Measurements from ENCODE around the gene IGFLR1.
"Not testable (repeated sequence)": the region's sequence is repeated elsewhere in the genome, so short reads cannot be mapped to it uniquely, and the experiment has no call there.

The IGFLR1 gene

DNA sequence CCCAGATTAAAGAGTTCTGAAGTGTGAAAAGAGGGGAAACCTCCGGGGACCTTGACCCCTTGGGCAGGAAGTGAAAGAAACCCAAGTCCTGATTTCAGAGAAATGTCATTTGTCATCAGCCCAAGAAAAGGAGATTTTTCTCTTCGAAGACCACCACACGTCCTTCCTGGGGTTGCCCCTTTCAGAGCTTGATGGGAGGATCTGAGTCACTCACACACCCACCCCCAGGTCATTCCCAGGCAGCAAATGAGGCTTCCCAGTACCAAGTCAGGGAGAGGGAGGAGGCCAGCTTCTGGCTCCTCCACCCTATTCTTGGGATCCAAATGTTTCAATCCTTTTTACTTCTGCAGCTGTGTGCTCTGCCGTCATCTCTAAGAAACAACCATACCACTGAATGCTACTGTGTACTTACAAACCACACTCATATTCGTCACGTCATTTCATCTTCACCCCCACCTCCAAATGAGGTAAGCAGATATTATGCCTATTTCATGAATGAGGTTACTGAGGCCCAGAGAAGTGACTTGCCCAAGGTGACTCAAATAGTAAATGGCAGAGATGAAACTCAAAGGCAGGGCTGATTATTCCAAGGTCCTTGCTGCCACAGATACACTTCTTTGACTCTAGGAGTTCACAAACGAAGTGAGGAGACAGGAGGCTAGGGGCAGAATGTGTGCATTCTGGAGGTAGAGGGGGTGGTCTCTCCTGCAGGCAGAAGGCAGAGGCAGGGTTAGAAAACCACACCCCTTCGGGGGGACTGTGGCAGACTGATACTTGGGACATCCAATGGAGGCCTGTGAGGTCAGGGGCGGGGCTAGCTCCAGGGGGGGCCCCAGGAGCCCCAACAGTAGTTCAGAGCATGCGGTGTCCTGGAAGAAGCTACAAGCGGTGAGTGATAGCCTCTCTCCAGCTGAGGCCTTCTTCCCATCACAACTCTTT, 29.4 kb downstream of the IGFLR1 start:
- DNase-seq (ENCODE audit: low read depth, low spot score), result no peak

DNA sequence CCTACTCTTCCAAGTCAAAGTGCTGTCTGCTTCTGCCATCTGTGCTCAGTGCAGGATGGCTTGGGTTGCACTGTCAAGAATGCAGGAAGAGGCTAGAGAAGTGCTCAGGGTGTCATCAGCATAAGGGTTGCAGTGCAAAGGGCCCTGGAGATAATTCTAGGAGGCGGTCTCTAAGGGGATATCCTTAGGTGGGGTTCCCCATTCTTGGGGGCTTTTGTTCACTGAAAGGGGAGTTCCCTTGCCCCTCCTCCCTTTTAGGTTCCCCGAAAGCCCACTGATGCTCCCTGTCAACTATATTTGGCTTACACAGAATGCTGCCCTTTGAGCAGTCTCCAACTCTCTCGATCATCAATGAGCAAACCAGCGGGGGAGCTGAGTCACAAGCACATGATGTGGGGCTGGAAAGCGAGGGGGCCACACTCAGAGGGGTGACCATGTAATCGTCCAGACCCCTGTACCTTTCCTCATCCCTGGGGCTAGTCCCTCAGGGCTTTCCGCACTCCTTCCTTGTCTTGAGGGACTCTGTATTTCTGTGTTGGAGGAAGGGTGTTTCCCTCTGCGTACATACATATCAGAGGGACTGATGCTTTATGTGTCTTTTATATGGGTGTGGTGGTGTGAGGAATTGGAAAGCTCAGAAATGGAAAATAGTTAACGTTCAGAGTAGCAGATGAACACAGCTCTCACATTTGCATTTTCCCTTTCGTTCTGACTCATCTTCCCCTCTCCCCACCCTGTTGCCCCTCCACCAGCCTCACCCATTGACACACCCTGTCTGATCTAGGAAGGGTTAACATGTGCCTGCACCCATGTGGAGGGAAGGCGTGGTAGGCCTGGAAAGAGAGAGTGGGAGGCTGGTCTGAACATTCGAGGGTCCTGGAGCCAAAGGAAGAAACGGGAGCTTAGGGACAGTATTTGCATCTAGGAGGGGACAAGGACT, 31.2 kb downstream of the IGFLR1 start:
- no peak for DNase-seq (ENCODE audit: low read depth, low spot score)

DNA sequence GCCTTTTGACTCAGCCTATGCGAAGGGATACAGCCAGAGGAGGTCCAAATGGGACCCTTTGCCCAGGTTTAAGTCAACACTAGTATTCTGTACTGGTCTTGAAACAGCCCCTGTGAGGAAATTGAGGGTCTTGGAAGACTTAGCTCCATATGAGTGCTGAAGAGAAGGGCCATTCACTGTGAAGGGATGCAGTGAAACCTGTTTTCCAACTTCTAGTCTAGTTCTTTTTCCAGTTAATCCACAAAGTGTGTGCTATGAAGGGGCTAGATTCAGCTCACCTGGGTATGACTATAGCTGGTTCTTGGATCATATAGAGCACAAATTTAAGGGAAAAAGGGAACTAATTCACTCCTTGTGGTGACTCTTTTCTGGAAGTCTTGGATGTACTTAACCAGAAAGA, 33.9 kb downstream of the IGFLR1 start:
- DNase-seq (ENCODE audit: low read depth, low spot score), result no peak

- DNase-seq (ENCODE audit: low read depth, low spot score), result no peak
Observed at GRCh38 chr19:35704218-35704617, 38.0 kb downstream of the IGFLR1 start, which contains the start of gene ZBTB32. Gene ZBTB32, plus strand, starts transcription at chr19:35704558. Its CDS starts 10,069 bp downstream, at chr19:35714627.

- no peak for DNase-seq (ENCODE audit: low read depth, low spot score)
Observed at GRCh38 chr19:35703343-35703742, 38.9 kb downstream of the IGFLR1 start.

DNA sequence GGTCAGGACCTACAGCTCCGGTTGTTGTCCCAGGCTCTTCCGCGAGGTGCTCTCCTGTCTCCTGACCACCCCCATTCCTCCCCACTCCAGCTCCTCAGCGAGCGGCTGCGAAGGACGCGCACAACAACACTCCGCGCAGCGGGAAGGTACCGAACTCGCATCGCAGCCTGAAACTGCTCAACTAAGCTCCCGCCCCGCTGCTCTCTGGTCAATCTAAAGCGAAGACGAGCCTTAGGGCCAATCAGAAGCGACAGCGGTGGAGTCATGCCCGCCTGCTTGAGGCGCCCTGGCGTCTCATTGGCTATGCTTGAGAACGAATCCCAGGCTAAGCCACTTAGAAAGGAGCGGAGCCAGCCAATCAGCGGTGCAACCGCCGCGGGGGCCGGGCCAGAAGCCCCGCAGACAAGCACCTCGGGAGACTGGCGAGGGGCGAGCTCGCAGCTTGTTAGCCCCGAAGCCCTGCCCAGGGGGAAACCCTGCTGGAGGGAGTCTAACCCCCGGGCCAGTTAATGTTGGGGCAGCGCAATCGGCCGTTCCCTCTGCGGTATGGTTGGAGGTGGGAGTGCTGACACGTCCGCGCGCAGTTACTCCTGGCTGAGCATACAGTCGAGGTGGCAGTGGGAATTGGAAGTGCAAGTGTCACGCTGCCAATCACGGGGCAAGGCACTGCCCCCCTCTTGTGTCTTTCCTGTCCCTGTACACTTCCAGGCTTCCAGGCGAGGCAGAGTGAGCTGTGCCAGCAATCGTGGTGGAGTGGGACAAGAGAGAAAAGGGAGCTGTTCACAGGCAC, 39.8 kb downstream of the IGFLR1 start:
- DNase-seq (ENCODE audit: low read depth, low spot score), result peak; percentile 90

- no peak for DNase-seq (ENCODE audit: low read depth, low spot score)
Observed at GRCh38 chr19:35696835-35697234, 45.4 kb downstream of the IGFLR1 start.

GRCh38 chr19:35695895-35696422, 46.3 kb downstream of the IGFLR1 start:
- no peak for DNase-seq (ENCODE audit: low read depth, low spot score)

DNA sequence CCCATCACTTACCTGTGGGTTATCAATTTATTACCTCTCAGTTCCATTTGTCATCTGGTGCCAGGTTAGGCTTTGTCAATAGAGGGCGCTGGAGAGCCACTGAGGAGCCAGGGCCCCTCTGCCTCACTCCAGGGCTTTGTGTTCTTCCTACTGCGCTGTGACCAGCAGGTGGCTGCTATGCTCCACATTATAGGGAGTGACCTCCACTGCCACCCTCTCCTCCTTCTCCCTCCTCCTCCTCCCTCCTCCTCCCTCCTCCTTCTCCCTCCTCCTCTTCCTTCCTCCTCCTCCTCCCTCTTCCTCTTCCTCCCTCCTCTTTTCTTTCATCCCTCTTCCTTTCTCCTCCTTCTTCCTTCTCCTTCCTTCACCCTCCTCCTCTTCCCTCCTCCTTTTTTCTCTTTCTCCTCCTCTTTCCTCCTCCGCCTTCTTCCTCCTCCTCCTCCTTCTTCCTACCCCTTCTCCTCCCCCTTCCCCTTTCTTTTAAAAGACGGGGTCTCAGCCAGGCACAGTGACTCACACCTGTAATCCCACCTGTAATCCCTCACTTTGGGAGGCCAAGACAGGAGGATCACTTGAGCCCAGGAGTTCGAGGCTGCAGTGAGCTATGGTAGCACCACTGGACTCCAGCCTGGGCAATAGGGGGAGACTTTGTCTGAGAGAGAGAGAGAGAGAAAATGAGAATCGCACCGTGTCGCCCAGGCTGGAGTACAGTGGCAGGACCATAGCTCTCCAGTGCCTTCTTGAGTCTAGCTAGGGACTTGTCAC, 48.2 kb downstream of the IGFLR1 start:
- peak; percentile 41 for DNase-seq (ENCODE audit: low read depth, low spot score)

GRCh38 chr19:35693422-35693821, 48.8 kb downstream of the IGFLR1 start:
- no peak for DNase-seq (ENCODE audit: low read depth, low spot score)

- no peak for DNase-seq (ENCODE audit: low read depth, low spot score)
Observed at GRCh38 chr19:35692010-35692409, 50.2 kb downstream of the IGFLR1 start.

GRCh38 chr19:35691106-35691505, 51.1 kb downstream of the IGFLR1 start:
- not testable (repeated sequence) for DNase-seq (ENCODE audit: low read depth, low spot score)

GRCh38 chr19:35689836-35690235, 52.4 kb downstream of the IGFLR1 start:
- DNase-seq (ENCODE audit: low read depth, low spot score), result no peak

Measured in brain pericyte (primary cell).